Activated CD4-positive, alpha-beta T cell treated with anti-CD3 and anti-CD28 coated beads, Interleukin-2, amount 50 U/mL, for 1 hour (primary cell): ENCODE results near the gene NDUFA7.
"Not testable (repeated sequence)": the region's sequence is repeated elsewhere in the genome, so short reads cannot be mapped to it uniquely, and the experiment has no call there.

Experiments used
- DNase-seq: peaks from one replicate; pipeline ENCODE4 v3.0.0-alpha.2; 2020

The NDUFA7 gene

DNA sequence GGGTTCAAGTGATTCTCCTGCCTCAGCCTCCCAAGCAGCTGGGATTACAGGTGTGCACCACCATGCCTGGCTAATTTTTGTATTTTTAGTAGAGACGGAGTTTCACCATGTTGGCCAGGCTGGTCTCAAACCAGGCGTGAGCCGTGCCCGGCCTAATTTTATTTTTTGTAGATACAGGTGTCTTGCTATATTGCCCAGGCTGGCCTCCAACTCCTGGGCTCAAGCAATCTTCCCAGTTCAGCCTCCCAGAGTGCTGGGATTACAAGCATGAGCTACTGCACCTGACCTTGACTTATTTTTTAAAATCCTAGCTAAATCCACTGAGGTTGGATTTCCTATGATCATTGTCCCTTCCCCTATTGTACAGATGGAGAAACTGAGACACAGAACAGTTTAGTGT lies 20.3 kb upstream of the NDUFA7 start:
- DNase-seq, result not testable (repeated sequence)

DNA sequence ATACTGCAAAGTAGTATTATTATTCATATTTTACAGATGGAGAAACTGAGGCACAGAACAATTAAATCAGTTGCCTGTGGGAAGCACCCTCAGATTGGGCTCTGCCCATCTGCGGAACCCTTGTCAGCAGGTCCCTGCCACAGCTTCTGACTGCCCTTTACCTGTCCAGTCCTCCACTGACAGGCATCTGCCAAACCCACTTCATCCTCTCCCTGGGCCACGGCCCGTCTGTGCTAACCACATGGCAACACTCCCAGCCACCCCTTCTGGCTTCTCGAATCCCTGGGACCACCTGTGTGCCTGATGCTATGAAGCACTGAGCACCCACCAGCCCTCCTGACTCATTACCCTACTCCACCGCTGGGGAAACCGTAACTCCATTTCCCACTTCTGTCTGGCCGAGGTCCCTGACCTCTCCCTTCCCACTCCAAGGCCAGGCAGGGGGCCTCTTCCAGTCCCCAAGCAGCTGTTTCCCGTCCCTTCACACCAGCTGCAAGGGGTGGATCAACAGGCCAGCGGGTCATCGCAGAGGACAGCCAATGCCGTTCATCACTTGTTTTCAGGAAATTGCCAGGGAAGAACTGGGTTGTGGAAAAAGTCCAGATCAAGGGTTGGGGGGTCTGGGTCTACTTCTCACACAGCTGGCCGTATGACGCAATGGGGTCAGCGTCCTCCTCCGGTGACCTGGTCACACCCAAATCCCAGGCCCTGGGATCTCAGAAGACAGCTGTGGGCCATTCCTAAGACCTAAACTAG lies 19.3 kb upstream of the NDUFA7 start:
- no peak for DNase-seq

DNA sequence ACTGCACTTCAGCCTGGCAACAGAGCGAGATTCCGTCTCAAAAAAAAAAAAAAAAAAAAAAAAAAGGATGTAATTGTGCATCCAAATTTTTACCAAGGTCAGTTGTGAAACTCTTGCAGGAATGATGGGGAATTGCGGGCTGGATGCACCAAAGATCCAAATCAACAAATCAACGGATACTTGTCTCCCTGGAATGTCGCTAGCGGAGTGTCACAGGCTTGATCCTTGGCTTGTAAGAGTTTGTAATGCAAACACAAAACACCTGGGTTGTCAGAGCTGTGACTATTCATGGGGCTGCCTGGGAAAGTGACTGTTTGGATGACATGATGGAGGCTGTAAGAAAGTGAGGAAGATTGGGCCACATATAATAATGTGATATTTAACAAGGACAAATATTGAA lies 17.7 kb upstream of the NDUFA7 start:
- DNase-seq, result no peak

DNA sequence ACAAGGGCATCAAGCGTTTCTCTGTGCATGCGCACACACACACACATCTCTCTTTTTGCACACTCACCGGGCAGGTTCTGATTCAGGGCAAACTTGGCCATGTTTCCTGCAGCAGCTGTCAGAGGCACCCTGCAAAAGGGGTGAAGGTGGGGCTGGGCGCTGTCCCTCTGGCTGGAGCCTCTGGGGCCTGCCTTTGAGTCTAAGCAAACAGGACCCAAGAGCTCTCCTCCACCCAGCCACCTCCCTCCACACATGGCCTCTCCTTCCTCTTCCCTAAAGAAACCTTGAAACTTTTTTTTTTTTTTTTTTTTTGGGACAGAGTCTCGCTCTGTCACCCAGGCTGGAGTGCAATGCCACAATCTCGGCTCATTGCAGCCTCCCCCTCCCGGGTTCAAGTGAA lies 16.6 kb upstream of the NDUFA7 start:
- no peak for DNase-seq

DNA sequence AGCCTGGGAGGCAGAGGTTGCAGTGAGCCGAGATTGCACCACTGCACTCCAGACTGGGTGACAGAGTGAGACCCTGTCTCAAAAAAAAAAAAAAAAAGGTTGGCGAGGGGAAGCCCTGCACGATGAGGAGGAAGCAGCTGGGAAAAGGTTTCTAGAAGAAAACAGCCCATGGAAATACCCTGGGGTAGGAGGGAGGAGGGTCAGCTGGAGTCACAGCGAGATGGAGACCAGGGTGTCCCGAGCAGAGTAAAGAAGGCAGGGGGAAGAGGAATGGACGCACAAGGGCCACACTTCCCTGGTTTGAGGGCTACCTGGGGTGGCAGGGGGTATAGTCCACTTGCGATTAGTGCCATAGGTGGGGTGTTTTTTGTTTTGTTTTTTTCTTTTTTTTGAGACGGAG lies 15.5 kb upstream of the NDUFA7 start:
- no peak for DNase-seq

DNA sequence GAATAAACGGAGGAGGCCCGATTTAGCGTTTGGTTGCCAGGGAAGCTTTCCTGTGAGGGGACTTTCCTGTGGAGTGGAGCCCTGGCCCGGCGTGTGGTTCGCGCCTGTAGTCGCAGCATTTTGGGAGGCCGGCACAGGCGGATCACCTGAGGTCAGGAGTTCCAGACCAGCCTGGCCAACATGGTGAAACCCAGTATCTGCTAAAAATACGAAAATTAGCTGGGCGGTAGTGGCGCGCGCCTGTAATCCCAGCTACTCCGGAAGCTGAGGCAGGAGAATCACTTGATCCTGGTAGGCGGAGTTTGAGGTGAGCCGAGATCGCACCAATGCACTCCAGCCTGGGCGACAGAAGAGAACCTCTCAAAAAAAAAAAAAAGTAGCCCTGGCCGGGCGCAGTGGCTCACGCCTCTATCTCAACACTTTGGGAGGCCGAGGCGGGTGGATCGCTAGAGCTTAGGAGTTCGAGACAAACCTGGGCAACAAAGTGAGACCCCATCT lies 14.9 kb upstream of the NDUFA7 start:
- no peak for DNase-seq

DNA sequence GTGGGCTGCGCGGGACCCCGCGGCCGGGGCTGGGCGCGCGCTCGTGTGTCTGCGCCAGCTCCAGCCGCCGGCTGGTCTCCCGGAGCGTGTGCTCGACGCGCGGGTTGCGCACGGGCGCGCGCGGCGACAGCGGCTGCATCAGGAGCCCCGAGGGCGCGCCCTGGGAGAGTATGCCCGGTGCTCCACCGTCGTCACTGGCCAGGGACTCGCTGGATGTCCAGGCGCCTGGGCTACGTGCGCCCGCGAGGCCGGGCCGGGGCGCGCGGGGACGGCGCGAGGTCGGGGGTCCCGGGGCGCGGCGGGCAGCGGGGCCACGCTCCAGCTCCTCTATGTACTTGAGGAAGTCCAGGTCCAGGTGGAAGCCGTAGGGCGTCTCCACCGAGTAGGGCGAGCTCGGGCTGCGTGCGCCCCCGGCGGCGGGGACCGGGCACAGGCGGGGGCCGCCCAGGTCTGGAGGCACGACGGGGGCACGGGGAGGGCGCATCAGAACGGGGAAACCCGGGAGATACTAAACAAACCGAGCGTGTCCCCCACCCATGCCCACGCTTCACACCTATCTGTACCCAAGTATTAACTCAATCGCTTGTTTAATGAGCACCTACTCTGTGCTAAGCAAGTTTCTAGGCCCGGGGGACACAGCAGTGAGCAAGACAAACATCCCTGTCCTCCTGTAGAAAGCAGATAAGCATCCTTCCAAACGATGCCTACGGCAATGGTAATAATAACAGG lies 14.3 kb upstream of the NDUFA7 start:
- no peak for DNase-seq

DNA sequence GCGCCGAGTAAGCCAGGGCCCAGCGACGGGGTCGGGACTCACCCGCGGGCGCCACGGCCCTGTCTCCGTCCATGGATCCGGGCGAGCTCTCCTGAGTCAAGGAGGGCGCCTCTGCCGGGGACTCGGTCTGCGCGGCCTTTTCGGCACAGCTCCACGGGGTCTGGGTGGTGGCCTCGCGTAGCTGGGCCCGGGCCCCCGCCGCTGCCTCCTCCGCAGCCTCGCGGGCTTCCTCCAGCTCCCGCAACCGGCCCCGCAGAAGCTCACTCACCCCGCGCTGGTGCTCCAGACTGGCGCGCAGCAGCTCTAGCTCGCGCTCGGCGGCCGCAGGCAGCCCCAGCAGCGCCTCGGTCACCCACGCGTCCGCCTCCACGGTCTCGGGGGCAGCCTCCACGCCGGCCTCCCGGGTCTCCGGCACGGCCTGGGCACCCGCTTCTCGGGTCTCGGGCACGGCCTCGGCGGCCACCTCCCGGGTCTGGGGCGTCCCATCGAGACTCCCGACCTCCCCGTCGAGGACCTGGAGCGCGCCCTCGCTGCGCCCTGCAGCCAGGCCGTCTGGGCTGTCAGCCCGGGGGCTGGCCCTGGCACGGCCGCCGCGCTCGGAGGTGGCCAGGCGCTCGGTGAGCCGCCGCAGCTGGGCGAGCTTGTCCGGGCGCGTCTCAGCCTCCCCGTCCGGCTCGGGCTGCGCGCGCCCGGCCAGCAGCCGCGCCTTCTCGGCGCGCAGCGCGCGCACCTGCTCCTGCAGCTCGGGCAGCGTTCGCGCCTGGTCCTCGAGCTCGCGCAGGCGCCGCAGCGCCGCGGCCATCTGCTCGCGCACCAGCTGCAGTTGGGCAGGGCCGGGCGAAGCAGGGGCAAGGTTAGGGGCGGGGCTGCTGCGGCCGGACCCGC lies 13.5 kb upstream of the NDUFA7 start:
- DNase-seq, result no peak

DNA sequence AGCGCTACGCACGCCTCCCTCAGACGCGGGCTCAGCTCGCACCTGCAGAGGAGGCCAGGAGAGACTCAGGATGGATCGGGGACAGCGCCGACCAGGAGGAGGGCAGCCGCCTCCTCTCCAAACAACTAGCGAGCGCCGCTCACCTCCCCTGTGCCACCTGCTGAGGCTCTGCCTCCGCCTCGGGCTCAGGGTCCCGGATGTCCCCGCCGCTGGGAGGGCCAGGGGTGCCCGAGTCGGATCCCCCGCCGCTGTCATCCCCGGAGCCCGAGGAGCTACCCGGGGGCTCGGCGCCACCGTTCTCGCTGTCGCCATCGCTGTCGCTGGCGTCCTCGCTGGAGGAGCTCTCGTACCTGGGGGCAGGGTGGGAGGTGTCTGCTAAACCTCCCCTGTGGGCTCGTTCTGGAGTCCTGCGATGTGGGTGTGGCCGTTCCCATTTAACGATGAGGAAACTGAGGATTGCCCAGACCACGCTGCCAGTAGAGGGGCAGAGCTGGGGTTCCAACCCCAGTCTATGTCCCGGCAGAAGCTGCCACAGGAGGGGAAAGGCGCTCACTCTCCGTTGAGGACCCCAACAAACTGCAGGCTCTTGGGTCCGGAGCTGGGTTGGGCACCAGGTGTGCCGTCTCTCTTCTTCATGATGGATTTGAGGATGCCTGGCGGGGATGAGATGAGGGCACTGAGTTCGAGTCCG lies 12.7 kb upstream of the NDUFA7 start:
- no peak for DNase-seq

DNA sequence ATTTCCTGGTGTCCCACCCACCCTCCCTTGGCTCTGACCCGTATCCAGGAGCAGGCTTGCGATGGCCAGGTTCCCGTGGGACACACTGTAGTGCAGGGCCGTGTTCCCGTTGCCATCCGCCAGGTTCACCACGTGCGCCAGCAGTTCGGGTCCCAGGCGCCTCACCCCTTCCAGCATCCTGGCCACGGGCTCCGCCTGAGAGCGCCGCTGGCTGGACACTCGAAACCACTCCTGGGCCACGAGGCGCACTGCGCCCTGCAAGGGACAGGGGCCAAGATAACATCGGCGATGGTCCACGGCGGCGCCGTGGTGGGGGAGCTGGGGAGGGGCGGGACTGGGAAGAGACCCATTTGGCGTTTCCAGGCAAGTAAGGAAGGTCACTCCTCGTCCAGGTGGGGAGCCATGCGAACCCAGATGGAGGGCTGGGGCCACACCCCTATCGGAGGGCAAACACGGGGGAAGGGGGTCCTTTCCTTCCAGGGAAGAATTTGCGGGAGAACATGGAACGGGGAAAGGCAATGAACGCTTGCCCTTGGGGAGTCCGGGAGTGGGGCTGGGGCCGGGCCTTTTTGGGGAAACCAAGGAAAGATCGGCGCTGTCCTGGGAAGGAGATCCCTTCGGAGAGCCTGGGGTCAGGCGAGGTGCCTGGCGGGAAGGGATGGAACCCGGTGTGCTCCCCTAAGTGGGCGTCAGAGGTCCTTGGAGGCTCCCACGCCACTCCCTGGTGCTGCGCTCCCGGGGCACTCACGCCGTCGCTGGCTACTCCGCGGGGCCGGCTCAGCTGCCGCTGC lies 12.0 kb upstream of the NDUFA7 start:
- no peak for DNase-seq

DNA sequence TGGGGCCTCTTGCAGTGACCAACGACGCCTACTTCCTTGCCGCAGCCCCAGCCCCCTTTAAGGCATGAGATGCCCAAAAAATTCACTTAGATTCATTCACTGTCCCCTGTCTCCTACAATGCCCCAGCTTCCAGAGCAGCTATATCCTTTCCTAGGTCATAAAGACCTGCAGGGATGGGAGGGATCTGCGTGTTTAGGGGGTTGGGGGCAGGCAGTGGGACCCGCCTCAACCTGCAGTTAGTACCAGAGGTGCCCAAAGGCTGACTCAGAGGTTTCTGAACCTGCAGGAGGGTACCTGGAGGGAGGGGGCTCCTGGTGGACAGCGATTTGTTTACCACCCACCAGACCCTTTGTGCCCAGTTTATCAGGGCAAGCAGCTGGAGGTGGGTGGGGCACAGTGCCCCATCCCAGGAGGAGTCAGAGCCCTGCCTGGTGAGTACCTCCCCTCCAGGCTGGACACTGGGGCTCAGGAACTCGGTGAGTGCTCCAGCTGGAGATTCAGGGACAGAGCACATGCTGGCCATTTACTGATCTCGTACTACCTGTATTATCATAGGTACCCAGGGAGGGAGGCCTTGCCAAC lies 10.2 kb upstream of the NDUFA7 start:
- no peak for DNase-seq

DNA sequence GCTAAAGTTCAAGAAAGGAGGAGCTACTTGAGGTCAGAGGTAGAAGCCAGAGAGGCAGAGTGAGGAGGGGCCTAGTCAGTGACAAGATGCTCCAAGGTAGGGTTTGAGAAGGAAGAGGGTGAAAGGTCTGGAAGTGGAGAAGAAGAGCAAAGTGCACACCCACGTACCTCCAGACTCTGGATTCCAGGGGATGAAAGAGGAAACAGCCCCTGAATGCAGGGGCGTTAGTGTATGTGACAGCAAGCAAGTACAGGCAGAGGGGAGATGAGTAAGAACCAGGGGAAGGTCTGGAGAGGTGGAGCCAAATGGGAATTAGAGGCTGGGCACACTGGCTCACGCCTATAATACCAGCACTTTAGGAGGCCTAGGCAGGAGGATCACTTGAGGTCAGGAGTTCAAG lies 8.8 kb upstream of the NDUFA7 start:
- DNase-seq, result no peak

DNA sequence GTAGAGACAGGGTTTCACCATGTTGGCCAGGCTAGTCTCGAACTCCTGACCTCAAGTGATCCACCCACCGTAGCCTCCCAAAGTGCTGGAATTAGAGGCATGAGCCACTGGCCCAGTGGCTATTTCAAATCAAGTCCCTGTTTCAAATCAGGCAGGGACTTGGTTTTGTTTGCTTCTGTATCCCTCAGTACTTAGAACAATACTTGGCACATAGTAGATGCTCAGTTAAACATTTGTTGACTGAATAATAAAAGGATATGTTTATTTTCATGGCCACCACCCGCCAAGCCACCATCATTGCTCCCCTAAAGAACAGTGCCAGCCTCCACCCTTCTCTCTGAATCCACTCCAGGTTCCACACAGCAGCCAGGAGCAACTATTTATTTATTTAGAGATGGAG lies 4.3 kb upstream of the NDUFA7 start:
- DNase-seq, result no peak

DNA sequence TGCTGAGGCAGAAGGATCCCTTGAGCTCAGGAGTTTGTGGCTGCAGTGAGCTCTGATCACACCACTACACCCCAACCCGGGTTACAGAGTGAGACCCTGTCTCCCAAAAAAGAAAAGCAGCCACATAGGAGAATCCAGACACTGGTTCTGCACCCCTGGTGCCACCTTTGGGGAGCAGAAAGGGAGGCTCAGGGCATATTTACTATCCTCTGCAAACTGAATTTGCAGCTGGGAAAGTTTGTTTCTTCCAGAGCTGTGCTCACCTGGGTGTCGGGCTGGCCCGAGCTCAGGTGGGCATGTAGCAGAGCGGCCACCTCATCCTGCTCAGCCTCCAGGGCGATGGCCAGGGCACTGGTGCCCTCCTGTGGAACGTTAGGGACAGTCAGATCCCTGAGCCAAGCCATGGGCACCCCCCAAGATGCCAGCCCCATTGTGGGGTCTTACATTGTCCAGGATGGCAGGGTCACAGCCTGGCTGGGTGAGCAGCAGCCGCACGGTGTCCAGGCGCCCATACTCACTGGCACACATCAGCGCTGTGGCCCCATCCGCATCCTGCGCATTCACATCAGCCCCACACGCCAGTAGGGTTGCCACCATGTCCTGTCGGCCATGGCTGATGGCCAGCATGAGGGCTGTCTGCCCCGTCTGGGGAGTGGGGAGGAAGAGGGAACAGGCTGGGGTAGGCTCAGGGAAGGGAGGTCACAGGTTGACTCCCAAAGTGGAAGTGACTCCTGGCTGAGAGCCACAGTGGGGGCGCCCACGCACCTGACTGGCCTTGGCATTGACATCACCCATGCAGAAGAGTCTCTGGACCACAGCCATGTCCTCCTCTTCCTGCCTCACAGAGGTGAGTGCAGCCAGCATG lies 3.2 kb upstream of the NDUFA7 start:
- no peak for DNase-seq

DNA sequence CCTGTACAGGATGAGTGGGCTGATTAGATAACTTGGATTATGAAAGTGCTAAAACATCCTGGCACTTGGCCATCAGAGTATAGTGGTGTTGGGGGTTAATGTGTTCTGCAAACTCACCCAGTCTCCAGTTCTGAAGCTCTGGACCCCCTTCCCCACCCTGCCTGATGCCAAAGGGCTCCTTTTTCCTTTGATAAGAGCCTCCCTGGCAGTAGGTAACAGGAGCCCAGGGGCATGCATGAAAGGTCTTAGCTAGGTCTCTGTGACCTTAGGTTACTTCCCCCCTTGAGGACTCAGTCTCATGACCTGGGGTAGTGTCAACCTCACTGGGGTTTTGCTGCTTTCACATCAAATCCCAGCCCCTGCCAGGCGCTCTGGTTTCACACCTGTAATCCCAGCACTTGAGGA lies 2.6 kb upstream of the NDUFA7 start:
- DNase-seq, result no peak

DNA sequence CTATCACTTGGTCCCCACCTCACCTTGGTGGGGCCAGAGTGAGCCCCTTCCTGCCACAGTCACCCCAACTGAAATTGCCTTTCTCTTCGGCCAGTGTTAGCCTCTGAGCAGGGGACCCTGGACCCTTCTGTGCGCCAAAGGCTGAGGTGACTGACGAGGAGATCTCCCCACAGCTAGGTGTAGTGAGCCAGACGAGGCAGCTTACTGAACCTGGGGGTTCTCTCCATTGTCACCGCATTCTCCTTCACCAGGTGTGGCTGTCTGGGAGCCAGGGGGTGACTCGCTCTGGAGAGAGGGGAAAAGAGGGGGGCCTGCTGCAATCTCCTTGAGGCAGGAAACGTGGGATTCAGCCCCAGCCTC lies 1.4 kb upstream of the NDUFA7 start:
- DNase-seq, result no peak

DNA sequence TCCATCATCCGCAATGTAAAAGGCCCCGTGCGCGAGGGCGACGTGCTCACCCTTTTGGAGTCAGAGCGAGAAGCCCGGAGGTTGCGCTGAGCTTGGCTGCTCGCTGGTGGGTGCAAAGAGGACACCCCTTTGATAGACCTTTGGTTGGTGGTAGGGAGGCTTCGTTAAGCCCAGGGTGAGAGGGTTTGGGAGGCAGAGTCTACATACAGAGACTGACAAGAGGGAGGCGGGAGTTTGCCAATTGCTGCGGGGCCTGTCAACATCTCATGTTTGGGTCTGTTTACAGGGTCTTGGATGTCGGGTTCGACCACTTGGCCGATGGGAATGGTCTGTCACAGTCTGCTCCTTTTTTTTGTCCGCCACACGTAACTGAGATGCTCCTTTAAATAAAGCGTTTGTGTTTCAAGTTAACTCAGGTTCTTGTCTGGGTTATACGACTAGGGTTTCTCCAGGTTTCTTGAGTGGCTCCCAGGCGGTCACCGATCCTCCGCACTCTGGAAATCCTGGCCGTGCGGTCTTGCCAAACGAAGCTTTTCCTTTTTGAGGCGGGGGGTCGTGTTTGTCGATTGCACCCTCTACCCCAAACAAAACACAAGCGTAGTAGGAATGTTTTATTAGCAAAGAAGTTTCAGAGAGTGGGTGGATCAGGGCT lies 937 bp upstream of the NDUFA7 start:
- DNase-seq, result no peak

DNA sequence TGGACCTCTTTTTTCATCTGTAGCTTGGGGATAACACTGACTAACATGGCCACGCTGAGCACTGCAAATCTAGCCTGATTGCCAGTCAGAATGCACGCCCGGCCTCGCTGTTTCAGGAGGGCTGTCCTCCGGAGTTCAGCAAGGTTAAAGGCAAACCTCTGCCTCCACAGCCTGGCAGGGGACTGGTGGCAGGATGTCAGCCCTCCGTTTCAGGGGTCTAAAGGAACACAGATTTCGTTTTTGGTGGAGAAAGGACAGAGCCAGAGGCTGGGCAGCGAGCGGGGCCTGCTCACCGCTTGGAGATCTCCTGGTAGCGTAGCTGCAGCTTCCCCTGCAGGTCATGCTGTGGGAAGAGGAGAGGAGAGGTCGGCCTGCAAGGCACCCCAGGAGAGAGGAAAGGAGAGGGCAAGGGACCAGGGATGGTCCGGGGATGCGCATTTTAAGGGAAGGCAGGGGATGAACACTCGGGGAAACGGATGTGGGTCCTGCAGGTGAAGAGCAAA lies 560 bp downstream of the NDUFA7 start:
- DNase-seq, result no peak

DNA sequence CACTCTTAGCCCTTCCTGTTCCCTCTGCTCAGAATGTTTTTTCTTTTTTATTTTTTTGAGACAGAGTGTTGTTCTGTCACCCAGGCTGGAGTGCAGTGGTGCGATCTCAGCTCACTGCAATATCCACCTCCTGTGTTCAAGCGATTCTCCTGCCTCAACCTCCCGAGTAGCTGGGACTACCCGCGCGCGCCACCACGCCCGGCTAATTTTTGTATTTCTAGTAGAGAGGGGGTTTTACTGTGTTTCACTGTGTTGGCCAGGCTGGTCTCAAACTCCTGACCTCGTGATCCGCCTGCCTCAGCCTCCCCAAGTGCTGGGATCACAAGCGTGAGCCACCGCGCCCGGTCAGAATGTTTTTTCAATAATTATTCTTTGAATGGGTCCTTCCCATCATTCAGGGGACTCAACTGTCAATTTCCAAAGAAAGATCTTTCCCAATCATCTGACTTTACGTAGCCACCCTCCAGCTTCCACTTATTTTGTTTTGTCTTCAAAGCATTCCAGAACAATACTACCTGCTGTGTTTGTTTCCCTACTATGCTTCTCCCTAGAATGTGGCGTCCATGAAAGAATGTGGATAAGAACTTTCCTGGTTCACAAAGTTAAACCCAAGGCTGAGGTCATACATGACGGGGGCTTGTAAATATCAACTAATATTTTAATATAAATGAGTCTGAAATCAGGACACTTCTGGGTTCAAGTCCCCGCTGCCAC lies 1.2 kb downstream of the NDUFA7 start:
- no peak for DNase-seq
